ENCODE data around the gene POLR3E.

- TF ChIP-seq CTCF (conservative IDR thresholded peaks at IDR 0.05; ENCODE audit: low read depth, low read length): no peak
- TF ChIP-seq EZH2 (IDR thresholded peaks at IDR 0.05; ENCODE audit: borderline replicate concordance, low read depth, low read length, poor library complexity, severe bottlenecking): no peak
Measured at GRCh38 chr16:22316411-22316811, 19.2 kb downstream of the POLR3E start.

All from A673 (cell line).